Osteoblast (primary cell): ENCODE measurements around the gene ZBTB44. TPM values are rescaled to one million over a fixed set of nuclear protein-coding genes. Genes with fewer than 3 reads are reported as not detected.
"Not testable (repeated sequence)": the region's sequence is repeated elsewhere in the genome, so short reads cannot be mapped to it uniquely, and the experiment has no call there.

Source experiments
- DNase-seq: peaks from one replicate; pipeline ENCODE4 v3.0.0; 2011; ENCODE audit warnings: low spot score, mixed read lengths; ENCODE audit not compliant: insufficient read length; ENCODE audit errors: missing footprints
- H2AFZ ChIP-seq: 2 replicates; pipeline ENCODE4 v1.6.0; 2011; ENCODE audit warnings: mild to moderate bottlenecking, low read length
- H3K27ac ChIP-seq: 2 replicates; pipeline ENCODE4 v1.5.1; 2011; ENCODE audit warnings: mild to moderate bottlenecking, low read depth, low read length, moderate library complexity
- H3K27me3 ChIP-seq: 2 replicates; pipeline ENCODE4 v1.6.0; 2012; ENCODE audit warnings: mild to moderate bottlenecking, control low read depth, inconsistent platforms, low read length, moderate library complexity; ENCODE audit not compliant: insufficient read depth
- H3K36me3 ChIP-seq: 2 replicates; pipeline ENCODE4 v1.5.1; 2011; ENCODE audit warnings: mild to moderate bottlenecking, low read length, control low read depth, moderate library complexity; ENCODE audit not compliant: insufficient read depth
- H3K4me1 ChIP-seq: 2 replicates; pipeline ENCODE4 v1.5.1; 2011; ENCODE audit warnings: mild to moderate bottlenecking, low read length, control low read depth, moderate library complexity; ENCODE audit not compliant: insufficient read depth
- H3K4me2 ChIP-seq: 2 replicates; pipeline ENCODE4 v1.6.0; 2011; ENCODE audit warnings: mild to moderate bottlenecking, low read length; ENCODE audit not compliant: insufficient read depth
- H3K4me3 ChIP-seq: fragments of 200-600 bp; sonication (generic); 3 replicates; pipeline ENCODE4 v1.5.1; 2012; ENCODE audit warnings: mild to moderate bottlenecking, low read length, inconsistent platforms; ENCODE audit not compliant: insufficient read depth
- H3K79me2 ChIP-seq: 2 replicates; pipeline ENCODE4 v1.6.0; 2012; ENCODE audit warnings: mild to moderate bottlenecking, low read length, control low read depth, inconsistent platforms; ENCODE audit not compliant: insufficient read depth
- H3K9me3 ChIP-seq: 2 replicates; pipeline ENCODE4 v1.5.1; 2011; ENCODE audit warnings: low read depth, low read length, control low read depth
- H4K20me1 ChIP-seq: 2 replicates; pipeline ENCODE4 v1.6.0; 2012; ENCODE audit warnings: mild to moderate bottlenecking, low read length, control low read depth; ENCODE audit not compliant: insufficient read depth
- CTCF ChIP-seq: IDR thresholded peaks from 2 replicates; pipeline ENCODE4 v1.5.1; 2011; ENCODE audit warnings: mild to moderate bottlenecking, low read depth, low read length, moderate library complexity; ENCODE audit errors: extremely low read depth
- total RNA-seq: library from RNA; depleted of rRNA; stranded (reverse); fragments of >200 nt; gene quantifications from 2 replicates; pipeline ENCODE4 v1.2.3, GENCODE V29; 2012

The ZBTB44 gene
- total RNA-seq, 1 donor: 50.3 TPM

DNA sequence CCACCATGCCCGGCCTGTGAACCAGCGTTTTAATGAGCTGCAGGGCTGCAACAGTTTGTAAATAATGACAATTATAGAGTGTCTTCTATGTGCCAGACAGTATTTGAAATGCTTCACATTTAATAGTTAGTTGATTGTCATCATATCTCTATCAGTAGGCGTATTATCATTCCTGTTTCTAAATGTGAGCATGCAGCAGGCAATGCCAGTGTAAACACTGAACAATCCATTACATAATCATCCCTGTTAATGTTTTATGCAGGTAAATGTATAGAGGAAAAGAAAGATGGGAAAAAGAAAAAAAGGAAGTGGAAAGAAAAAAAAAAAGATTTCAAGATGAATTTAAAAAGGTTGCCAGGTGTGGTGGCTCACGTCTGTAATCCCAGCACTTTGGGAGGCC, 52.3 kb downstream of the ZBTB44 start:
- no peaks in the 10 kb centered on the region for H3K4me1 ChIP-seq
- no peak overlapping the region for H3K4me3 ChIP-seq
- H3K27ac ChIP-seq: no peak overlapping the region
- H3K79me2 ChIP-seq: no peaks in the 10 kb centered on the region
- H3K4me2 ChIP-seq: no peak overlapping the region
- peaks cover 8% of the 10 kb centered on the region for H4K20me1 ChIP-seq
- no peak overlapping the region for H2AFZ ChIP-seq
- no peaks in the 10 kb centered on the region for H3K9me3 ChIP-seq
- no peak for DNase-seq
- H3K27me3 ChIP-seq: no peaks in the 10 kb centered on the region
- H3K36me3 ChIP-seq: peaks cover 2% of the 10 kb centered on the region
- no peak for TF ChIP-seq CTCF

- no peak overlapping the region for H3K4me2 ChIP-seq
- no peaks in the 10 kb centered on the region for H3K4me1 ChIP-seq
- DNase-seq: no peak
- peaks cover 10% of the 10 kb centered on the region for H4K20me1 ChIP-seq
- no peak for TF ChIP-seq CTCF
- no peak overlapping the region for H3K4me3 ChIP-seq
- H3K36me3 ChIP-seq: peaks cover 2% of the 10 kb centered on the region
- no peaks in the 10 kb centered on the region for H3K27me3 ChIP-seq
- peaks cover 2% of the 10 kb centered on the region for H3K79me2 ChIP-seq
- H2AFZ ChIP-seq: no peak overlapping the region
- H3K9me3 ChIP-seq: no peaks in the 10 kb centered on the region
- H3K27ac ChIP-seq: no peak overlapping the region
Measured at GRCh38 chr11:130261571-130261970, 53.1 kb downstream of the ZBTB44 start.

DNA sequence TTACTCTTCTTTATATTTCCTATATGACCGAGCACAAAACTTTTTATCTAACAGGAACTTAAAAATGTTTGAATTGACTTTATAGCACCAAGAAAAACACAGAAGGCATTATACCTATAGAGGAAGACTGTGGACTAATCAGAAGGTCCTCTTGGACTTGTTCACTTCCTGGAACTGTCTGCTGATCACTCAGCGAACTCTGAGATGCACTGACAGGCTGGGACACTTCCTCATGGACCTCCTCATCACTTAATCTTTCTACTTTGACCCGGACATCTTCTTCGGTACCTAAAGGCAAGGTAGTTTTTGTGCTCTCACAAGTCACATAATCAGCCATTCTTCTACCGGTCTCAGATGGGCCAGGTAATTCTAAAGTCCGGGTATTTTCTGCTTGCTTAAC, 54.0 kb downstream of the ZBTB44 start:
- Histone ChIP-seq H3K4me1 (no peaks in the 10 kb centered on the region), H3K4me2 (no peak overlapping the region), H2AFZ (no peak overlapping the region), H3K79me2 (peaks cover 2% of the 10 kb centered on the region), H3K9me3 (no peaks in the 10 kb centered on the region), H3K27me3 (no peaks in the 10 kb centered on the region), H3K36me3 (peaks cover 2% of the 10 kb centered on the region), H4K20me1 (peaks cover 14% of the 10 kb centered on the region), H3K4me3 (no peak overlapping the region), H3K27ac (no peak overlapping the region)
- DNase-seq: no peak
- no peak for TF ChIP-seq CTCF

DNA sequence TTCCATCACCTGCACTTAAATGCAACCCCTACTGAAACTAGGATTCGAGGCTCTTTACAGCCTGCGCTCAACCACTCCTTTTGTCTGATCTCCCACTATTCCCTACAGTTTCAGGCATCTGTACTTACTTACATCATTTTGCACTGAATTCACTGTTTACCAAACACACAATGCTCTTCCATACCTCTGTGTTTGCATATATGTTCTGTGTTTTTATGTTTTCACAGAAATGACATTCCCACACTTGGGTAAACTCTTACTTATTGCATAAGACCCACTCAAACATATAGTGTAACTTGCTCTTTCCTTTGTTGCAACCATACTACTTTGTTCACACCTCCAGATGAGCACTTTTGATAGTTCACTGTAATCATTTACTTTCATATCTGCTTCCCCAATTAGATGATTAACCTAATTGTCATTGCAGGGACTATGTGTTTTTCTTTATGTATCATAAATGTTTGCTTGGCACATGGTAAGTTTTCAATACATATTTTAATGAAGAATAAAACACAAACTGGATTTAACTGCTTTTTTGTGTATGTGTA, 54.6 kb downstream of the ZBTB44 start:
- no peak overlapping the region for H3K4me3 ChIP-seq
- peaks cover 2% of the 10 kb centered on the region for H3K79me2 ChIP-seq
- peaks cover 2% of the 10 kb centered on the region for H3K36me3 ChIP-seq
- no peak for TF ChIP-seq CTCF
- peaks cover 14% of the 10 kb centered on the region for H4K20me1 ChIP-seq
- H2AFZ ChIP-seq: no peak overlapping the region
- no peaks in the 10 kb centered on the region for H3K9me3 ChIP-seq
- DNase-seq: peak; percentile 9
- H3K27me3 ChIP-seq: no peaks in the 10 kb centered on the region
- H3K4me1 ChIP-seq: no peaks in the 10 kb centered on the region
- H3K27ac ChIP-seq: no peak overlapping the region
- no peak overlapping the region for H3K4me2 ChIP-seq

- not testable (repeated sequence) for H3K4me3 ChIP-seq, H3K4me2 ChIP-seq, H3K36me3 ChIP-seq, H3K4me1 ChIP-seq, H3K9me3 ChIP-seq, DNase-seq, H3K27ac ChIP-seq, H2AFZ ChIP-seq, H3K79me2 ChIP-seq, H3K27me3 ChIP-seq
- peaks cover 15% of the 10 kb centered on the region for H4K20me1 ChIP-seq
Measured at GRCh38 chr11:130251763-130252162, 63.0 kb downstream of the ZBTB44 start.

- not testable (repeated sequence) for H3K36me3 ChIP-seq, H3K27me3 ChIP-seq, H3K27ac ChIP-seq, H3K4me3 ChIP-seq, H3K4me2 ChIP-seq, H3K9me3 ChIP-seq, H3K79me2 ChIP-seq, H3K4me1 ChIP-seq, DNase-seq, H2AFZ ChIP-seq
- H4K20me1 ChIP-seq: peaks cover 15% of the 10 kb centered on the region
Measured at GRCh38 chr11:130249929-130250328, 64.8 kb downstream of the ZBTB44 start.
